Lung microvascular endothelial cell (primary cell): Measurements from ENCODE around the gene NEK2. TPM values are rescaled to one million over a fixed set of nuclear protein-coding genes. Genes with fewer than 3 reads are reported as not detected.
"Not testable (repeated sequence)": the region's sequence is repeated elsewhere in the genome, so short reads cannot be mapped to it uniquely, and the experiment has no call there.

Experiments used
- DNase-seq, 2 donors: peaks; one replicate each; pipeline versions ENCODE4 v3.0.0 to v3.0.0-alpha.2; 2010; ENCODE audit warnings: low read depth in 2 of 2
- total RNA-seq: library from RNA; depleted of rRNA; stranded (reverse); fragments of >200 nt; gene quantifications from 2 replicates; pipeline ENCODE4 v1.2.1, GENCODE V29; 2014

The NEK2 gene
- total RNA-seq, 1 donor from 2014 or later: 2.4 TPM

GRCh38 chr1:211634461-211634860, 41.0 kb downstream of the NEK2 start:
- DNase-seq: no peak

DNA sequence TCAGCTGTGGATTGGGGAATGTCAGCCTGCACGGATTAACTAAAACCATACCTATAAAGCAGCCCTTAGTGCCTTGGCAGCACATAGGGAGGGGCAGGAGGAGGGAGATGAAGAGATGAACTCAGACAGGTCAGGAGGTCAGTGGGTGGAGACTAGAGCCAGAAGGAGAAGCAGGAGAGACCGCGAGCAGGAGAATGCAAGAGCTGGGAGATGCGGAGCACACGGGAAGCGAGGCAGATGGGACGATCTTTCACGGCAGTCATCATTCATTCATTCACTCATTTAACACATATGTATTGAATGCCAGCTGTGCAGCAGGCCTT, 41.9 kb downstream of the NEK2 start:
- DNase-seq: no peak

- no peak for DNase-seq
These were observed 42.5 kb downstream of the NEK2 start for GRCh38 chr1:211632808-211633523.

GRCh38 chr1:211632117-211632807, 43.2 kb downstream of the NEK2 start:
- DNase-seq: peak in 1 of 2 donors; percentile 72

GRCh38 chr1:211631168-211631567, 44.3 kb downstream of the NEK2 start:
- DNase-seq: no peak

- DNase-seq: peak in 1 of 2 donors; percentile 52
These were observed 45.0 kb downstream of the NEK2 start for GRCh38 chr1:211630236-211631081.

DNA sequence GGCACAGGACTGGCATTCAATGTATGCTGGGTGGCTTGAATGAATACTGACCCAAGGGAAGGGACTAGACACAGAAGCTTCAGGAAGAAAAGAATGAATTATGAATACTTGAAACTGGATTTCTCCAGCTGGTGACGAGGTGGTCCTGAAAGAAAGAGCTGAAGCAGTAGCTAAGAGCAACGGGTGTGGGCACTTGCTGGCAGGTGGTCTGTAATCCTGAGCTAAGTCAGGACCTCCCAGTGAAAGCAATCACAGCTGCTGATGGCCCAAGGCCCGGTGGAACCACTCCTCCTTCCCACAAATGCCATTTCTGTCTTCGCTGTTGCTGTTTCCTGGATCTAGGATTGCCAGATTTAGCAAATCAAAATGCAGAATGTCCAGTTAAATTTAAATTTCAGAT, 47.0 kb downstream of the NEK2 start:
- DNase-seq: no peak

- DNase-seq: no peak
These were observed 48.2 kb downstream of the NEK2 start for GRCh38 chr1:211627259-211627658.

GRCh38 chr1:211625866-211626265, 49.6 kb downstream of the NEK2 start:
- DNase-seq: not testable (repeated sequence)

DNA sequence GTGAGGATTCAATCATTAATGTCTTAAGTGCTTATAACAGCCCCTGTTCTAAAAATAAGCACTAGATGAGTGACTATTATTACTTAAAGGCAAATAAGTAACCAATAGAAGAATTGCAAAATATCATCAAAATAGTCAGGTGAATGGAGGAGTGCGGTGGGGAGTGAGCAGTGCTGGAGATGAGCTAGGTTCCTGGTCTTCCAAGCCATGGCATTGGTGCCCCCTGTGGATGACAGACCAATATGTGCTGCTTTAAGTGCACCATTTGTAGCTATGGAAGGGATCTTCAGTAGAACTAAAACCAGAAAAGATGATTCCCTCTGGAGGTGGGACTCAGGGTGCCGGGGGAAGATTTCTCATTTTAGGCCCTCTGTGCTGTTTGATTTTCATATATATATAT, 50.4 kb downstream of the NEK2 start:
- DNase-seq: peak; percentile 38 to 68

- DNase-seq: no peak
These were observed 51.9 kb downstream of the NEK2 start for GRCh38 chr1:211623515-211623914.

DNA sequence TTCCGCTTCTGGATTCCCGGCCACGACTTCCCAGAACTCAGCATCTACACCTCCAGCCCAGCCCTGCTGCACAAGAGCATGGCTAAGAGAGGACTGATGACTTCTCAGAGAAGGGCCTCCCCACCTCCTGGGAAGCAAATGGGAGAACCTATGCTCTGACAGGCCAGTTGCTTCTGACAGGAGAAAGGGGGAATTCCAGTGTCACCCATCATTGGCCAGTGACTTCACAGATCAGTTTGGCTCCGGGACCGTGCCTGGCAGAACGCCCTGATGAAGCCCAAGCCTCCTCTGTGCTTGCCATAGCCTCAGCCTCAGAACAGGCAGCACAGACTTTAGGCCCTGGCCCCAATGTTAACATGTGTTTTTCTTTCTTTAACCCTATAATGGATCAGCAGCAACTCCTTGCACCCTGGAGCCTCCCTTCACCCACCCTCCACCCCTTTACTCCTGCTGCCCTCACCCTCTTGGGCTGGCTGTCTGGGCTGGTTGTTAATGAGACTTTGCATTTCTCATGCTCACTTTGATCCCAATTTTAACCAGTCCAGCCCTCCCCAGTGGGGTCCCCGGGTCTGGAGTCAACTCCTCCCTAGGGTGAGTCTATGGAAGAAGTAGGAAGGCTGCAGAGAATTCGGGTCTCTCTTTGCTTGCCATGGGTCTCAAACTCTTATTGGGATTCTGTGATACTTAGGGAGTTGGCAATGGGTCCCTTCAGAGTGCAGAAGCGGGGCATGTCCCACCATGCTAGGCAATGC, 53.8 kb downstream of the NEK2 start:
- DNase-seq: peak in 1 of 2 donors; percentile 20

- DNase-seq: no peak
These were observed 55.3 kb downstream of the NEK2 start for GRCh38 chr1:211620097-211620496.

- DNase-seq: no peak
These were observed 56.1 kb downstream of the NEK2 start for GRCh38 chr1:211619033-211619996.

GRCh38 chr1:211616965-211617297, 58.5 kb downstream of the NEK2 start:
- no peak for DNase-seq

GRCh38 chr1:211616231-211616964, 59.0 kb downstream of the NEK2 start:
- no peak for DNase-seq

DNA sequence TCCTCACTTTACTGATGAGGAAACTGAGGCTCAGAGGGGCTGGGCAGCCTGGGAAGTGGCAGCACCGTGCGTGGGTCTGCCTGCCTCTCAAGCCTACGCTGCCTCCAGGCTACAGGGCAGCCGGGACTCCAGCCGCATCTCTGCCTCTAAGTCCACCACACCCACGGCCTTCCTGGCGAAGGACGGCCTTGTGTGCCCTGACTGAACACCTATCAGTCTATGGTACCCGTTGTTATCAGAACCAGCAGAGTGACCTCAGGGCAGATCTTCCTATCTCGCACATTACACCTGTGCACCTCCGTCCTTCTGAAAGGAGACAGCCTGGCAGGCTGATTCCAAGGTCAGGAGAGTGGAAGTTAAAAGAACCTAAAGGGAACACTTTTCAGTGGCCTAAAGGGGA, 60.8 kb downstream of the NEK2 start:
- DNase-seq: no peak

GRCh38 chr1:211613951-211614350, 61.5 kb downstream of the NEK2 start:
- DNase-seq: no peak

DNA sequence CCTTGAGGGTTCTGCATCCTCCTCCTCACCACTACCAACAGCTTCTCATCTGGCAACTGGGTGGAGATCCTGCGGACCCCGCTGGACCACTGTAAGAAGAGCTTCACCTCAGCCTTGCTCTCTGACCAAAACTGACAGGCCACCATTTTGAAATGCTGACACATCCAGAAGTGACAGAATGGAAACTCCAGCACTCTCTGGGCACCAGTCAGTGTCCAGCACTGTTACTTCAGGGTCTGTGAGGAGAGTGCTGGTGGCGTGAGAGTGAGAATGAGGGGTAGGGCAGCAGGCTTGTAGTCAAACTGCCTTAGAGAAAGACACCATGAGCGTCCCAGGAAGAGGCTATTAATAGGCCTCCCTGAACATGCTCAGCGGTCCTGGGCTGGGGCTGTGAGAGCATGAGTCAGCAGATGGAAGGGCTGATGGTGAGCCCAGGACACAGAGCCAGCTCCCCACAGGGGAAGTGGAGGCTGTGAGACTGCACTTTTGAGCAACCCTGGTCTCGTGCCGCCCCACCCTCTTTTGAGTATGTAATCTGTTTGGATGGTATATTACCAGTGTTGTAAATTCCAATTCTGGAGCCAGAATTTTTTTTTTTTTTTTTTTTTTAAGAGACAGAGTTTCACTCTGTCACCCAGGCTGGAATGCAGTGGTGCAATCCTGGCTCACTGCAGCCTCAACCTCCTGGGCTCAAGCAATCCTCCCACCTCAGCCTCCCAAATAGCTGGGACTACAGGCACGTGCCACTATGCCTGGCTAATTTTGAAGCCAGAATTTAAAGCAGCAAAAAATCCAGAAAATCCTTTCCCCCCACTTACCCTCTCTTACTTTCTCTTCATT, 62.1 kb downstream of the NEK2 start:
- peak in 1 of 2 donors; percentile 58 for DNase-seq
